ENCODE measurements around the gene DAD1.
A peak's percentile ranks its signal among the peaks of the same experiment; 100 is the strongest.
"Not testable (repeated sequence)": the region's sequence is repeated elsewhere in the genome, so short reads cannot be mapped to it uniquely, and the experiment has no call there.

Gene DAD1

DNA sequence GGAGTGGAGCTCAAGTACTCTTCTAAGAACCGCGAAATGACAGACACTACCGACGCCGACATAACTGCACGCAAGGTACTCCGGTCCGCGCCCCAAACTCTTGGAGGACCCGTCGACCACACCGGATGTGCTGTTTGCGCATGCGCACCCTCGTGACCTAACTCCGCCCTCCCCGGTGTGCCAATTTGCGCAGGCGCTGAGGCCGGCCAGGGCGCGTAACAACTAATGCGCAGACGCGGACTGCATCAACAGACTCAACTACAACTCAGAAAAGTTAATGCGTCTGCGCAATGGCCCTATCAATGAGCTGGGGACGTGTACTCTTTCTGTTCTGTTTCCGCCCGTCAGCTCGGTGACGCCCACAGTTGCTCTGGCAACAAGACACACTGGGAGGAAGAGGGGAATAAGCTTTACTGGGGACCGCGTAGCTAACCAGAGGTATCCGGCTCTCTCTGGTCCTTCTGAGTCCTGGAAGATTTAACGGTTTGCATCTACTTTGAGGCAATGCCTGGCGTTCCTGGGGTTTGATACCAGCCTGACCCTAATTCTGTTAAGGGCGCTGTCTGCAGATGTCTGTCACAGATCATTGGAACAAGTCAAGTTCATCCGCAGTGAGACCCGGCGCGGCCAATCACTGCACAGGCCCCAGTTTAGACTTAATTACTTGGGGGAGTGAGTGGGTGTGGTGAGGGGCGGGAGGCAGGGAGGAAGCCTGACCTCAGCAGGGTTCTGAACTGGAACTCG is at the start of gene DAD1:
TSS of gene DAD1 (minus strand) at position 129 of the 744 bp plus-strand sequence. CDS start at position 62, 67 bp downstream.
- DNase-seq (ENCODE audit: low spot score), result peak; percentile 99
- Histone ChIP-seq H3K27ac (peak within 1 kb of the TSS; percentile 93 to 96), H3K4me3 (peak within 1 kb of the TSS; percentile 85)
- TF ChIP-seq, protein P1, sequence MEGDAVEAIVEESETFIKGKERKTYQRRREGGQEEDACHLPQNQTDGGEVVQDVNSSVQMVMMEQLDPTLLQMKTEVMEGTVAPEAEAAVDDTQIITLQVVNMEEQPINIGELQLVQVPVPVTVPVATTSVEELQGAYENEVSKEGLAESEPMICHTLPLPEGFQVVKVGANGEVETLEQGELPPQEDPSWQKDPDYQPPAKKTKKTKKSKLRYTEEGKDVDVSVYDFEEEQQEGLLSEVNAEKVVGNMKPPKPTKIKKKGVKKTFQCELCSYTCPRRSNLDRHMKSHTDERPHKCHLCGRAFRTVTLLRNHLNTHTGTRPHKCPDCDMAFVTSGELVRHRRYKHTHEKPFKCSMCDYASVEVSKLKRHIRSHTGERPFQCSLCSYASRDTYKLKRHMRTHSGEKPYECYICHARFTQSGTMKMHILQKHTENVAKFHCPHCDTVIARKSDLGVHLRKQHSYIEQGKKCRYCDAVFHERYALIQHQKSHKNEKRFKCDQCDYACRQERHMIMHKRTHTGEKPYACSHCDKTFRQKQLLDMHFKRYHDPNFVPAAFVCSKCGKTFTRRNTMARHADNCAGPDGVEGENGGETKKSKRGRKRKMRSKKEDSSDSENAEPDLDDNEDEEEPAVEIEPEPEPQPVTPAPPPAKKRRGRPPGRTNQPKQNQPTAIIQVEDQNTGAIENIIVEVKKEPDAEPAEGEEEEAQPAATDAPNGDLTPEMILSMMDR (IDR thresholded peaks at IDR 0.05), result no peak

- not testable (repeated sequence) for H3K27ac ChIP-seq; H3K4me3 ChIP-seq; DNase-seq (ENCODE audit: low spot score)
Measured at GRCh38 chr14:22635980-22636379, 47.0 kb upstream of the DAD1 start.

- no peak overlapping the region for H3K4me3 ChIP-seq
- DNase-seq (ENCODE audit: low spot score), result no peak
- TF ChIP-seq, protein P1 (IDR thresholded peaks at IDR 0.05), result no peak
- H3K27ac ChIP-seq, result no peak overlapping the region
Measured at GRCh38 chr14:22634233-22634900, 45.3 kb upstream of the DAD1 start.

DNA sequence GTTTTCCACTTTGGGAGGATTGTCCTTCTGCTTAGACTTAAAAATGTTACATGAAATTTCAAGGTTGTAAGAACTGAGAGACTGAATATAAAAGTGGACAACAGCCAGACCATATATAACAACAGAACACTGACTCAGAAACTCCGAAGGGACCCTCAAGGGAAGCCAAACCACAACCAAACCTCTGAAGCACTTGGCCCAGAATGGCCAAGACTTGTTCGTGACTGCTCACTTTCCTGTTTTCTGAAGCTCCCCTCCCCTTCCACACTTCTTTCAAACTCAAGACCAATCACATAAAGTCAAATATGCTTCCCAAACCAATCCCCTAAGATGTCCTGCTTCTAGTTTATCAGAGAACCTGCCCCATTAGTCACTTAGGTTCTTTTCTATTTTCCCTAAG is 41.5 kb upstream of the DAD1 start:
- no peak for DNase-seq (ENCODE audit: low spot score)
- Histone ChIP-seq H3K4me3 (no peak overlapping the region), H3K27ac (no peak overlapping the region)
- TF ChIP-seq, protein P1 (IDR thresholded peaks at IDR 0.05), result no peak

- TF ChIP-seq, protein P1 (IDR thresholded peaks at IDR 0.05), result no peak
- Histone ChIP-seq H3K4me3 (no peak overlapping the region), H3K27ac (no peak overlapping the region)
- no peak for DNase-seq (ENCODE audit: low spot score)
Measured at GRCh38 chr14:22630066-22630465, 41.0 kb upstream of the DAD1 start.

GRCh38 chr14:22629361-22629760 is 40.3 kb upstream of the DAD1 start:
- Histone ChIP-seq H3K27ac (no peak overlapping the region), H3K4me3 (no peak overlapping the region)
- no peak for DNase-seq (ENCODE audit: low spot score)
- TF ChIP-seq, protein P1 (IDR thresholded peaks at IDR 0.05), result no peak

DNA sequence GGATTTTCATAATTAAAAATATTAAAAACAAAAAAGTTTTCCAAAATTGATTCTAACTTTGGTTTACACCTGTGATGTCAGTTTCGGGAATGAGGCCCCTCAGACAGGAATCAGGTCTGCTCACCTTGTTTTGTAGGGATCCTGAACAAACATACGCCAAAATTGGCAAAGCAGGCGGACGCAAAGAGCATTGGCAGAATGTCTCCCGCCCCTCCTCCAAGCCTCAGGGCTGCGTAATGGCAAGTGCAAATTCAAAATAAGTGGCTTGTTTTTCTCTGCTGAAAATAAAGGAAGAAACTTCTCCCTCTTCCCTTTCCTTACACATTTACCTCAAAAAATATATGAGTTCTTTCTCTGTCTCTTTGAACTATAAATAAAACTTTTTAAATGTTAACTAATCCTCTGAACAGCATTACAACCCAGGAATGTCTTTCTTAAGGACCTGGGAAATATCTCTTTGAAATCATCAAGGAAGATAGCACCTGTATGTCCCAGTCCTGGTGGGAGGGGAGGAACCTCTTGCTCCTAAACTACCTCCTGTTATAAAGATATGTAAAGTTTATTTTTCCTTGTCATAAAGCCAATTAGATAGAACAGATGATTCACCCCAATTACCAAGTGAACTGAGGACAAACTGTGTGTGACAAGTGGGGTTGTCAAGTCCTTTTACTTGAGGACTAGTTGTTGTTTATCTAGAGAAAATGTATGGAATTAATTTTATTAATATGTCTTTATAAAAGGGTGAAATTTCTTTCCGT is 38.7 kb upstream of the DAD1 start:
- no peak for DNase-seq (ENCODE audit: low spot score)
- H3K27ac ChIP-seq, result no peak overlapping the region
- TF ChIP-seq, protein P1 (IDR thresholded peaks at IDR 0.05), result no peak

More for the DNA sequence above, 38.7 kb upstream of the DAD1 start:
- no peak overlapping the region for H3K4me3 ChIP-seq

Measured in coronary artery (tissue), 2 donors.